Stimulated activated CD8-positive, alpha-beta memory T cell treated with anti-CD3 and anti-CD28 coated beads, Interleukin-7, amount 100 ng/mL, for 1 hour (primary cell): ENCODE data around the gene SIDT2.
"Not testable (repeated sequence)": the region's sequence is repeated elsewhere in the genome, so short reads cannot be mapped to it uniquely, and the experiment has no call there.

Experiments
- DNase-seq, 2 donors: peaks; one replicate each; pipeline ENCODE4 v3.0.0-alpha.2; 2020; ENCODE audit warnings: low read depth in 2 of 2

The SIDT2 gene

GRCh38 chr11:117172724-117173421 is 5.7 kb upstream of the SIDT2 start:
- DNase-seq, result no peak

GRCh38 chr11:117175104-117175503 is 3.4 kb upstream of the SIDT2 start:
- no peak for DNase-seq

- no peak for DNase-seq
These were observed 2.8 kb upstream of the SIDT2 start for GRCh38 chr11:117175781-117176180.

- no peak for DNase-seq
These were observed 2.4 kb upstream of the SIDT2 start for GRCh38 chr11:117176186-117176585.

GRCh38 chr11:117177534-117178209 is 871 bp upstream of the SIDT2 start:
- no peak for DNase-seq

- peak; percentile 16 to 20 for DNase-seq
These were observed 781 bp downstream of the SIDT2 start for GRCh38 chr11:117179048-117179999.

GRCh38 chr11:117180020-117180419 is 1.5 kb downstream of the SIDT2 start:
- DNase-seq, result no peak

- peak in 1 of 2 donors; percentile 19 for DNase-seq
These were observed 2.4 kb downstream of the SIDT2 start for GRCh38 chr11:117180661-117181585.

GRCh38 chr11:117181586-117182550 is 3.3 kb downstream of the SIDT2 start:
- DNase-seq, result no peak

- no peak for DNase-seq
These were observed 4.0 kb downstream of the SIDT2 start for GRCh38 chr11:117182551-117182935.

- DNase-seq, result not testable (repeated sequence)
These were observed 4.6 kb downstream of the SIDT2 start for GRCh38 chr11:117183178-117183577.

- no peak for DNase-seq
These were observed 5.3 kb downstream of the SIDT2 start for GRCh38 chr11:117183724-117184349.

GRCh38 chr11:117185736-117186430 is 7.3 kb downstream of the SIDT2 start:
- DNase-seq, result no peak

- DNase-seq, result no peak
These were observed 7.9 kb downstream of the SIDT2 start for GRCh38 chr11:117186431-117186761.

GRCh38 chr11:117187007-117187406 is 8.5 kb downstream of the SIDT2 start:
- DNase-seq, result no peak

- DNase-seq, result no peak
These were observed 8.9 kb downstream of the SIDT2 start for GRCh38 chr11:117187428-117187798.

GRCh38 chr11:117187799-117188481 is 9.4 kb downstream of the SIDT2 start:
- no peak for DNase-seq

- no peak for DNase-seq
These were observed 10.1 kb downstream of the SIDT2 start for GRCh38 chr11:117188620-117189081.
